CD4-positive, alpha-beta T cell (primary cell): ENCODE results near the gene DZIP1. TPM values are rescaled to one million over a fixed set of nuclear protein-coding genes. Genes with fewer than 3 reads are reported as not detected.
"Not testable (repeated sequence)": the region's sequence is repeated elsewhere in the genome, so short reads cannot be mapped to it uniquely, and the experiment has no call there.

Experiments used
- ATAC-seq: fragments of 200-7000 bp; cut with Tn5 transposase; one replicate; pipeline ENCODE4 v1.10.0; 2022; ENCODE audit warnings: mild to moderate bottlenecking; ENCODE audit not compliant: poor library complexity
- CTCF ChIA-PET: fragments of 350-600 bp; sonication (Branson Sonifier 250); formaldehyde crosslinking; loops from one replicate; lab custom pipeline; 2021; ENCODE audit warnings: antibody characterized with exemption, inconsistent platforms; lab: Charles Lee
- POLR2A ChIA-PET: fragments of 350-600 bp; sonication (Branson Sonifier 250); formaldehyde crosslinking; loops from one replicate; lab custom pipeline; 2021; ENCODE audit warnings: antibody characterized with exemption, inconsistent platforms; lab: Charles Lee
- DNase-seq, 14 experiments: peaks; one replicate each; pipeline ENCODE4 v3.0.0-alpha.2; 2013 to 2020; ENCODE audit warnings: mixed read lengths in 2 of 14
- H3K27ac ChIP-seq, 2 donors: one replicate each; pipeline versions ENCODE4 v1.5.1 to v1.7.0; 2013; ENCODE audit warnings: low read length in 2 of 2, low read depth in 1 of 2, mild to moderate bottlenecking in 1 of 2
- H3K27me3 ChIP-seq, 2 experiments: 1 replicate in 1 of 2; 2 replicates in 1 of 2; pipeline versions ENCODE4 v1.6.1 to v1.7.0; 2013; ENCODE audit warnings: low read length in 2 of 2, control low read depth in 1 of 2, mild to moderate bottlenecking in 1 of 2, moderate library complexity in 1 of 2; ENCODE audit not compliant: insufficient read depth in 2 of 2, control insufficient read depth in 1 of 2
- H3K36me3 ChIP-seq: one replicate; pipeline ENCODE4 v1.6.1; 2013; ENCODE audit warnings: low read length, control low read depth; ENCODE audit not compliant: insufficient read depth
- H3K4me1 ChIP-seq: one replicate; pipeline ENCODE4 v1.6.1; 2013; ENCODE audit warnings: low read length, control low read depth; ENCODE audit not compliant: insufficient read depth
- H3K4me3 ChIP-seq: one replicate; pipeline ENCODE4 v1.5.1; 2013; ENCODE audit warnings: mild to moderate bottlenecking, low read length, moderate library complexity
- H3K9me3 ChIP-seq, 2 experiments: 1 replicate in 1 of 2; 2 replicates in 1 of 2; pipeline versions ENCODE4 v1.6.1 to v1.7.0; 2013; ENCODE audit warnings: low read length in 2 of 2, mild to moderate bottlenecking in 2 of 2, control low read depth in 1 of 2, moderate library complexity in 1 of 2; ENCODE audit not compliant: control insufficient read depth in 1 of 2, insufficient read depth in 1 of 2
- H3K27ac Mint-ChIP-seq: one replicate; pipeline ENCODE4 v1.8.0; 2020; ENCODE audit warnings: mixed read lengths
- H3K27me3 Mint-ChIP-seq: one replicate; pipeline ENCODE4 v1.8.0; 2021; ENCODE audit warnings: mixed read lengths
- H3K36me3 Mint-ChIP-seq: one replicate; pipeline ENCODE4 v1.8.0; 2021; ENCODE audit warnings: low read depth, mixed read lengths
- H3K4me1 Mint-ChIP-seq: one replicate; pipeline ENCODE4 v1.8.0; 2021; ENCODE audit warnings: low read depth, mixed read lengths
- H3K4me3 Mint-ChIP-seq: one replicate; pipeline ENCODE4 v1.8.0; 2020; ENCODE audit warnings: mild to moderate bottlenecking, mixed read lengths
- H3K9me3 Mint-ChIP-seq: one replicate; pipeline ENCODE4 v1.8.0; 2020; ENCODE audit warnings: mixed read lengths
- CTCF ChIP-seq: fragments of 200-600 bp; IDR thresholded peaks from one replicate; pipeline ENCODE4 v1.8.0; 2022; ENCODE audit warnings: antibody characterized with exemption, mild to moderate bottlenecking
- intact Hi-C, 2 experiments: fragments of 100-400 bp; cut with DNase I in 1 of 2; cut with micrococcal nuclease in 1 of 2; formaldehyde crosslinking; loops; one replicate each; pipeline versions ENCODE4 v1.15.1 to v1.9.0; 2023 to 2025; cut with DNase I, micrococcal nuclease
- total RNA-seq, 174 experiments: library from RNA in 2 of 174; stranded (reverse) in 2 of 174; gene quantifications; one replicate each; pipeline ENCODE4 v1.2.3 and lab custom pipeline; 2021 to 2026

The DZIP1 gene
- total RNA-seq, 2 experiments from 2014 or later = not detected

GRCh38 chr13:95570016-95570415, 74.5 kb downstream of the DZIP1 start:
- H3K9me3 ChIP-seq = no peaks in the 10 kb centered on the region
- H3K27me3 ChIP-seq = peaks cover 2 to 4% of the 10 kb centered on the region in 2 experiments
- Mint-ChIP-seq H3K27ac (no peak overlapping the region), H3K9me3 (no peaks in the 10 kb centered on the region), H3K27me3 (peaks cover 25% of the 10 kb centered on the region), H3K36me3 (no peaks in the 10 kb centered on the region), H3K4me3 (no peak overlapping the region), H3K4me1 (no peaks in the 10 kb centered on the region)
- H3K4me3 ChIP-seq = no peak overlapping the region
- POLR2A ChIA-PET = no interaction called here
- H3K27ac ChIP-seq = no peak overlapping the region
- H3K4me1 ChIP-seq = no peaks in the 10 kb centered on the region
- ATAC-seq = no peak
- no peaks in the 10 kb centered on the region for H3K36me3 ChIP-seq
- CTCF ChIA-PET = no interaction called here
- DNase-seq = no peak
- no peak for TF ChIP-seq CTCF
- intact Hi-C loops = no loop called here

- H3K27ac Mint-ChIP-seq = no peak overlapping the region
- TF ChIP-seq CTCF = no peak
- Histone ChIP-seq H3K4me3 (no peak overlapping the region), H3K4me1 (no peaks in the 10 kb centered on the region), H3K9me3 (no peaks in the 10 kb centered on the region), H3K27ac (no peak overlapping the region), H3K27me3 (peaks cover 2 to 4% of the 10 kb centered on the region in 2 experiments), H3K36me3 (no peaks in the 10 kb centered on the region)
- POLR2A ChIA-PET = no interaction called here
- ATAC-seq (no peak), DNase-seq (no peak)
- no peak overlapping the region for H3K4me3 Mint-ChIP-seq
- no peaks in the 10 kb centered on the region for H3K36me3 Mint-ChIP-seq
- H3K27me3 Mint-ChIP-seq = peaks cover 27% of the 10 kb centered on the region
- intact Hi-C loops = no loop called here
- H3K4me1 Mint-ChIP-seq = no peaks in the 10 kb centered on the region
- CTCF ChIA-PET = no interaction called here
- no peaks in the 10 kb centered on the region for H3K9me3 Mint-ChIP-seq
Observed at GRCh38 chr13:95568131-95568530, 76.4 kb downstream of the DZIP1 start.

GRCh38 chr13:95565758-95566157, 78.7 kb downstream of the DZIP1 start:
- H3K9me3 ChIP-seq, H3K27me3 ChIP-seq, H3K9me3 Mint-ChIP-seq, H3K36me3 Mint-ChIP-seq, POLR2A ChIA-PET, DNase-seq, H3K4me1 Mint-ChIP-seq, H3K4me3 ChIP-seq, H3K4me3 Mint-ChIP-seq, H3K36me3 ChIP-seq, CTCF ChIA-PET, ATAC-seq, H3K27ac ChIP-seq, H3K4me1 ChIP-seq, H3K27ac Mint-ChIP-seq, intact Hi-C loops: not testable (repeated sequence)
- peaks cover 20% of the 10 kb centered on the region for H3K27me3 Mint-ChIP-seq

GRCh38 chr13:95564733-95565291, 79.7 kb downstream of the DZIP1 start:
- peak in 2 of 14 experiments; percentile 14 to 27 for DNase-seq
- H3K27me3 Mint-ChIP-seq = peaks cover 20% of the 10 kb centered on the region
- H3K27ac ChIP-seq = no peak overlapping the region
- H3K27me3 ChIP-seq = peaks cover 0 to 4% of the 10 kb centered on the region in 2 experiments
- ChIA-PET POLR2A (no interaction called here), CTCF (no interaction called here)
- ATAC-seq = no peak
- no peaks in the 10 kb centered on the region for H3K36me3 Mint-ChIP-seq
- TF ChIP-seq CTCF = no peak
- H3K4me3 Mint-ChIP-seq = no peak overlapping the region
- intact Hi-C loops = no loop called here
- no peaks in the 10 kb centered on the region for H3K36me3 ChIP-seq
- H3K27ac Mint-ChIP-seq = no peak overlapping the region
- H3K4me1 Mint-ChIP-seq = no peaks in the 10 kb centered on the region
- no peaks in the 10 kb centered on the region for H3K9me3 ChIP-seq
- no peak overlapping the region for H3K4me3 ChIP-seq
- H3K9me3 Mint-ChIP-seq = no peaks in the 10 kb centered on the region
- H3K4me1 ChIP-seq = no peaks in the 10 kb centered on the region
